OCI-LY7 (cell line): ENCODE measurements around the gene KDM2B. TPM values are rescaled to one million over a fixed set of nuclear protein-coding genes. Genes with fewer than 3 reads are reported as not detected.

Experiments used
- BruUV-seq: library from RNA; stranded (reverse); fragments of 400-500 nt; replicated peaks from 2 replicates; lab custom pipeline; 2021; lab: Mats Ljungman, UMichigan
- CTCF ChIA-PET: fragments of 300-600 bp; sonication (Branson Sonifier 250); formaldehyde crosslinking; loops from one replicate; lab custom pipeline; 2022; ENCODE audit warnings: antibody characterized with exemption; ENCODE audit not compliant: unreplicated experiment; lab: Charles Lee
- POLR2A ChIA-PET: fragments of 300-600 bp; sonication (Branson Sonifier 250); formaldehyde crosslinking; loops from one replicate; lab custom pipeline; 2022; ENCODE audit warnings: antibody characterized with exemption; lab: Charles Lee
- DNase-seq: peaks from one replicate; pipeline ENCODE4 v3.0.0-alpha.2; 2015; ENCODE audit warnings: low spot score
- H2AFZ ChIP-seq: fragments of 200-600 bp; sonication (generic), shearing (Covaris generic); 2 replicates; pipeline ENCODE4 v1.6.1; 2014; ENCODE audit warnings: mild to moderate bottlenecking, antibody characterized with exemption, low read length, moderate library complexity
- H3K27ac ChIP-seq: fragments of 200-600 bp; sonication (generic); 2 replicates; pipeline ENCODE4 v1.5.1; 2014; ENCODE audit warnings: mixed run types, low read depth, mild to moderate bottlenecking, moderate library complexity, low read length, inconsistent platforms; ENCODE audit not compliant: poor library complexity, severe bottlenecking
- H3K36me3 ChIP-seq: fragments of 200-600 bp; sonication (generic); 2 replicates; pipeline ENCODE4 v1.6.1; 2014; ENCODE audit warnings: mild to moderate bottlenecking, antibody characterized with exemption, low read length, moderate library complexity, mixed read lengths; ENCODE audit not compliant: insufficient read depth
- H3K4me1 ChIP-seq: fragments of 200-600 bp; sonication (generic); 2 replicates; pipeline ENCODE4 v1.5.1; 2014; ENCODE audit warnings: mild to moderate bottlenecking, low read length; ENCODE audit not compliant: insufficient read depth, poor library complexity, severe bottlenecking
- H3K4me2 ChIP-seq: fragments of 200-600 bp; sonication (generic); 2 replicates; pipeline ENCODE4 v1.6.1; 2014; ENCODE audit warnings: mild to moderate bottlenecking, low read length
- H3K4me3 ChIP-seq: fragments of 200-600 bp; sonication (generic); 2 replicates; pipeline ENCODE4 v1.5.1; 2014; ENCODE audit warnings: mild to moderate bottlenecking, low read depth, low read length; ENCODE audit not compliant: poor library complexity, severe bottlenecking
- H3K79me2 ChIP-seq: fragments of 200-600 bp; sonication (generic); 2 replicates; pipeline ENCODE4 v1.6.1; 2016; ENCODE audit warnings: low read depth, mild to moderate bottlenecking, low read length, moderate library complexity, mixed read lengths; ENCODE audit not compliant: insufficient read depth
- H3K9me2 ChIP-seq: fragments of 200-600 bp; sonication (generic); 2 replicates; pipeline ENCODE4 v1.6.1; 2016; ENCODE audit warnings: mild to moderate bottlenecking, low read length, mixed read lengths; ENCODE audit not compliant: insufficient read depth
- H3K9me3 ChIP-seq: fragments of 200-600 bp; sonication (generic); 2 replicates; pipeline ENCODE4 v1.6.1; 2014; ENCODE audit warnings: mild to moderate bottlenecking, mixed run types, low read length, mixed read lengths
- H4K20me1 ChIP-seq: fragments of 200-600 bp; sonication (generic); 2 replicates; pipeline ENCODE4 v1.6.1; 2014; ENCODE audit warnings: mild to moderate bottlenecking, antibody characterized with exemption, low read length, moderate library complexity, mixed read lengths; ENCODE audit not compliant: insufficient read depth
- CTCF ChIP-seq: fragments of 200-600 bp; sonication (generic); conservative IDR thresholded peaks from 2 replicates; pipeline ENCODE4 v1.5.1; 2014; ENCODE audit warnings: mild to moderate bottlenecking, antibody characterized with exemption, low read length, moderate library complexity, mixed read lengths
- EZH2phosphoT487 ChIP-seq: fragments of 200-600 bp; sonication (generic); IDR thresholded peaks from 2 replicates; pipeline ENCODE4 v1.6.1; 2018; ENCODE audit warnings: low read depth, borderline replicate concordance, mild to moderate bottlenecking, mixed run types, antibody characterized with exemption, low read length, moderate library complexity, mixed read lengths
- intact Hi-C: fragments of 100-400 bp; cut with micrococcal nuclease; formaldehyde crosslinking; loops from one replicate; pipeline ENCODE4 v1.10.0; 2022; ENCODE audit not compliant: unreplicated experiment
- total RNA-seq, 2 experiments: library from RNA; depleted of rRNA in 1 of 2; stranded (reverse); fragments of >200 nt in 1 of 2; shearing (Covaris generic) in 1 of 2; gene quantifications; 2 replicates each; pipeline ENCODE4 v1.2.3, GENCODE V29; 2014 to 2022

Gene KDM2B
- total RNA-seq, 2 experiments from 2014 or later, result 78.5 to 88.0 TPM

- intact Hi-C loops, result loop anchor here (1.0 to 5.0 kb wide), 5 partner anchors 13 to 256 kb away; partner anchors contain the start of genes KDM2B and RHOF
- H4K20me1 ChIP-seq, result no peaks in the 10 kb centered on the region
- peaks cover 52% of the 10 kb centered on the region for H3K4me1 ChIP-seq
- no peaks in the 10 kb centered on the region for H3K79me2 ChIP-seq
- TF ChIP-seq CTCF, result no peak
- no peak for TF ChIP-seq EZH2phosphoT487
- H3K4me2 ChIP-seq, result peak overlapping the region; percentile 97
- POLR2A ChIA-PET, result interaction anchor here (0.5 to 2.0 kb wide), 16 partner anchors 8 to 756 kb away, joined by 3 to 9 read pairs (median 4); partner anchors contain the start of gene MLXIP
- DNase-seq, result peak; percentile 96
- H3K27ac ChIP-seq, result peak overlapping the region; percentile 93
- no peaks in the 10 kb centered on the region for H3K9me3 ChIP-seq
- H2AFZ ChIP-seq, result peak overlapping the region; percentile 73; the same call in 1 of the 2 replicates
- H3K9me2 ChIP-seq, result no peaks in the 10 kb centered on the region
- H3K4me3 ChIP-seq, result peak overlapping the region; percentile 73
- no TSS peak for BruUV-seq
- CTCF ChIA-PET, result no interaction called here
- peaks cover 24% of the 10 kb centered on the region for H3K36me3 ChIP-seq
Measured at GRCh38 chr12:121536054-121536898, 44.5 kb downstream of the KDM2B start.

- no peaks in the 10 kb centered on the region for H3K9me3 ChIP-seq
- H3K27ac ChIP-seq, result peak overlapping the region; percentile 93
- POLR2A ChIA-PET, result interaction anchor here (0.5 to 2.0 kb wide), 5 partner anchors 9 to 146 kb away, joined by 3 to 9 read pairs (median 4); no protein-coding TSS in a partner anchor
- H3K4me2 ChIP-seq, result peak overlapping the region; percentile 97
- BruUV-seq, result no TSS peak
- no peak for DNase-seq
- no peaks in the 10 kb centered on the region for H3K9me2 ChIP-seq
- peaks cover 28% of the 10 kb centered on the region for H3K36me3 ChIP-seq
- no peaks in the 10 kb centered on the region for H3K79me2 ChIP-seq
- H4K20me1 ChIP-seq, result no peaks in the 10 kb centered on the region
- H3K4me3 ChIP-seq, result peak overlapping the region; percentile 73
- intact Hi-C loops, result loop anchor here (1.0 to 5.0 kb wide), 5 partner anchors 12 to 257 kb away; partner anchors contain the start of genes KDM2B and RHOF
- H3K4me1 ChIP-seq, result peaks cover 60% of the 10 kb centered on the region
- no peak for TF ChIP-seq CTCF
- TF ChIP-seq EZH2phosphoT487, result no peak
- 0 out of 2 replicates have a peak overlapping the region, but pooled peaks have one; percentile 15 for H2AFZ ChIP-seq
- CTCF ChIA-PET, result no interaction called here
Measured at GRCh38 chr12:121535150-121536053, 45.4 kb downstream of the KDM2B start.
